HG03175 (cell line): Measurements from ENCODE around the gene MSTO1.
"Not testable (repeated sequence)": the region's sequence is repeated elsewhere in the genome, so short reads cannot be mapped to it uniquely, and the experiment has no call there.

ENCODE experiments used
- ATAC-seq: cut with Tn5 transposase; IDR thresholded peaks from one replicate; pipeline ENCODE4 v1.9.1; 2021; ENCODE audit warnings: mild to moderate bottlenecking, moderate library complexity; ENCODE audit not compliant: unreplicated experiment

The MSTO1 gene

GRCh38 chr1:155613226-155613625 is 3.2 kb downstream of the MSTO1 start:
- ATAC-seq, result not testable (repeated sequence)

GRCh38 chr1:155622191-155622590 is 12.2 kb downstream of the MSTO1 start:
- no peak for ATAC-seq

DNA sequence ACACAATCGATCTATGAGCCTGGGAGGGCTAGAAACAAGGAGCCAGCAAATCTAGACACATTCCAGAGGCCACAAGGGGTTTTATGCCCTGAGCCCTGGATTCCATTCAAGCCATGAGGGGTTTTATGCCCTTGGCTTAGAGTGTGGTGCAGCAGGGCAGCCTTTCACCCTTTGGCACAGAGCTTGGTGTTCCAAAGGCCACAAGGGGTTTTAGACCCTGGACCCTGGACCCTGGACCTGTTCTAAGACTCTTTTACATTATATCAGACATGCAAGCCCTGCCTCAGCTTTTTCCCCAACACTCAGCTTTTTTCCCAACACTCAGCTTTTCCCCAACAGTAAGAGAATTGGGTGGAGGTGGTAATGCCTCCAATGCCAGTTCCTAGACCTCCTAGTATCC is 13.3 kb downstream of the MSTO1 start:
- ATAC-seq, result no peak

DNA sequence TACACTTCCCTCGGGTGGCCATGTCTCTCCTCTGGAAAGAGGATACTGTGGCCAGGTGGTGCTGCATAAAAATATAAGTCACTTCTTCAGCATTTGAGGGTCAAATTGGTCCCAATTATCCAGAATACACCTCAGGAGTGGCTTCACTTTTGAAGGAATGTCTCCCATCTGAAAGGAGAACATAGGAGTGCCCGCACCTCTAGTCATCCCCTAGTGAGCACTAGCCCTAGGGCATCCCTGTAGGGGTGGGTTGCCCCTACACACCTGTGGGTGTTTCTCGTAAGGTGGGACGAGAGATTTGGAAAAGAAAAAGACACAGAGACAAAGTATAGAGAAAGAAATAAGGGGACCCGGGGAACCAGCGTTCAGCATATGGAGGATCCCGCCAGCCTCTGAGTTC is 16.4 kb downstream of the MSTO1 start:
- not testable (repeated sequence) for ATAC-seq

DNA sequence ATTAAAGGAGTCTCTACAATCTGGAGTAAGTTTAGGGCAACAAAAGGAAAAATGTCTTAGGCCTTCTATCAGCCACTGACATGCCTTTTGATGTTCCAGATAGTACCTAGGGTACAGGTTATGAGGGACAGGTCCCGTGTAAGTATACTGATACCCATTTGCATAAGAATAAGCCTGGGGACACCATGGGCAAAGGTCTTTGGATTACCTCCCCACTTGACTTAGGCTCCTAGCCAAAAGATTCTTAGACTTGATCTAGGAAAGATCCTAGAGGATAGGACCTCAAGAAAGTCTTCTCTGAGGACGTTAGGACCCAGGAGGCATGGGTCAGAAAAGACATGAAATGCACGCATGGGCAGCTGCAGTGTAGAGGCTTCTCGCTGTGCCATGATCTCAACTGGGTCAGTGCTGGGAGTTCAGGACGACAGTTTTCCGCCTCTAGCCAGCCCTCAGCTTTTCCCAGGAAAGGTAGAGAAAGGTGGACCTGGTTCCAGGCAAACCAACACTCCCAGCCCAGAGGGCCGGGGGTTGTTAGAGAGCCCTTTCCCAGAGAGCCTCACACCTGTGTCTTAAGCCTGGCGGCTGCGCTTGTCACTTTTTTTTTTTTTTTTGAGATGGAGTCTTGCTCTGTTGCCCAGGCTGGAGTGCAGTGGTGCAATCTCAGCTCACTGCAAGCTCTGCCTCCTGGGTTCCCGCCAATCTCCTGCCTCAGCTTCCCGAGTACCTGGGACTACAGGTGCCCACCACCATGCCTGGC is 26.6 kb downstream of the MSTO1 start:
- no peak for ATAC-seq

- ATAC-seq, result no peak
Observed at GRCh38 chr1:155640367-155640766, 30.3 kb downstream of the MSTO1 start.

DNA sequence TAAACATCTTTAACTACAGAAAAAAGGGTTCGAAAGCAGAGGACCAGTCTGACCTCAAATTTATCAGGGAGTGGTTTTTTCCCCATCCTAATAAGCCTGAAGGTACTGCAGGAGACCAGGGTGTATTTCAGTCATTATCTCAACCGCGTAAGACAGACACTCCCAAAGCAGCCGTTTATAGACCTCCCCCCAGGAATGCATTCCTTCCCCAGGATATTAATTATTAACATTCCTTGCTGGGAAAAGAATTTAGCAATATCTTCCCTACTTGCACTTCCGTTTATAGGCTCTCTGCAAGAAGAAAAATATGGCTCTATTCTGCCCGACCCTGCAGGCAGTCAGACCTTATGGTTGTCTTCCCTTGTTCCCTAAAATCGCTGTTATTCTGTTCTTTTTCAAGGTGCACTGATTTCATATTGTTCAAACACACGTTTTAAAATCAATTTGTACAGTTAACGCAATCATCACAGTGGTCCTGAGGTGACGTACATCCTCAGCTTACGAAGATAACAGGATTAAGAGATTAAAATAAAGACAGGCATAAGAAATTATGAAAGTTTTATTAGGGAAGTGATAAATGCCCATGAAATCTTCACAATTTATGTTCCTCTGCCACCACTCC is 32.7 kb downstream of the MSTO1 start:
- not testable (repeated sequence) for ATAC-seq

GRCh38 chr1:155643230-155643629 is 33.2 kb downstream of the MSTO1 start:
- no peak for ATAC-seq

- ATAC-seq, result no peak
Observed at GRCh38 chr1:155645034-155645598, 35.1 kb downstream of the MSTO1 start.

GRCh38 chr1:155645648-155646047 is 35.6 kb downstream of the MSTO1 start:
- no peak for ATAC-seq

GRCh38 chr1:155646307-155646706 is 36.3 kb downstream of the MSTO1 start:
- ATAC-seq, result no peak

GRCh38 chr1:155648207-155649147 is 38.5 kb downstream of the MSTO1 start:
- ATAC-seq, result no peak

- ATAC-seq, result no peak
Observed at GRCh38 chr1:155649676-155650075, 39.7 kb downstream of the MSTO1 start.

DNA sequence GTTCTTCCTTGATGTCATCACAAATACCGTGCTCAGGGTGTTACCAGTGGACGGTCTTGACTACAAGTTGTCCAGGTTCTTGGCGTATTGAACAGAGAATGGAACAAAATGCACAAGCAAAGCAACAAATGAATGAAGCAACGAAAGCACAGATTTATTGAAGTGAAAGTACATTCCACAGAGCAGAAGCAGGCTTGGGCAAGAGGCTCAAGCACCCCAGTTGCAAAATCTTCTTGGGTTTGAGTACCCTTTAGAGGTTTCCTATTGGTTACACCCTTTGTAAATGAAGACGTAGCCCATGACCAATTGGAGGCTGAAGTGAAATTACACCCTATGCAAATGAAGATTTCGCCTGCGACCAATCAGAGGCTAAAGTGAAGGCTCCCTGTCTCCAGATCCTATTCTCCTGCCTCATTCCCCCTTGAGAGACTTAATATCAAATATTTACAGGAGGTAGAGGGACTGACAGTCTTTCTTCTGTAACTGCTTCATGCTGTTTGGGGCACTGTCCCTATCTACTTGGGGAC is 40.3 kb downstream of the MSTO1 start:
- ATAC-seq, result no peak

DNA sequence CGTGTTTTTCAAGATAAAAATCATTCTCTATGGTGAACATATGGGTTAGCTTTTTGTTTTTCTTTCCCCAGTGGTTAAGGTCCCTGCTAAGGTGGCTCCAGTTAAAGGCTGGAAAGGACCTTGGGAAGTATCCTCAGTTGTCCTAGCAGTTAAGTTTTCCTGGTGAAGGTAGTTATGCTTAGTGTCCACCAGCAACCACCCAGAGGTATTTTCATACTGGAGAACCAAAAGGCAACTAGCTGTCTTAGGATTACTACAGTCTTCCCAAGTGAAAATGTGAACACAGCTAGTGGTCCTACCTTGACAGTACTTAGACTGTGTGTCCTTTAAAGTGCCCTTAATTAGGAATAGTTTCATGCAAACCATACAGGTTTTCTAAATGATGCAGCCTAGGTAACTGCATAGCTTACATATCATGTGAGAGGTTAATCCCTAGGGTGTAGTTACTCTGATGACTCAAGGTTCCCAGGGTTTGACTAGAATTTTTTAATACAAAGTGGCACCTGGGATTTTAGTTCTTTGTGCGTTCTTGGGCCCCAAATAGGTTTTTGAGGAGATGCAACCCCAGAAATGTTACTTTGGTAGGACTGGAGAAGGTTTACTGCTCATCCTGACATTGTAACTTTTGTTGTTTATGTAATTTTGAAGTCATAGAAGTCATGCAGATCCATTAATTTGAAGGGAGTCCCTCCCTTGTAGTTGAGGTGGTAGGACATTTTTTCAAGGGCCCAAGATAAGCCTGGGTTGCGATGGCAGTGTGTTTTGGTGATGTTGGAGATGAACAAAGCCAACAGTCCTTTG is 42.0 kb downstream of the MSTO1 start:
- no peak for ATAC-seq

- no peak for ATAC-seq
Observed at GRCh38 chr1:155652951-155653350, 42.9 kb downstream of the MSTO1 start.

GRCh38 chr1:155657463-155657862 is 47.4 kb downstream of the MSTO1 start:
- no peak for ATAC-seq

GRCh38 chr1:155661239-155661638 is 51.2 kb downstream of the MSTO1 start:
- ATAC-seq, result not testable (repeated sequence)
